GM19239 (cell line): ENCODE results near the gene INO80D.
A peak's percentile ranks its signal among the peaks of the same experiment; 100 is the strongest.
"Not testable (repeated sequence)": the region's sequence is repeated elsewhere in the genome, so short reads cannot be mapped to it uniquely, and the experiment has no call there.

Experiments used
- DNase-seq: peaks from one replicate; pipeline ENCODE4 v3.0.0; 2011; ENCODE audit warnings: low spot score; ENCODE audit not compliant: insufficient read length
- FAIRE-seq: peaks from 2 replicates; lab custom pipeline; 2011; peaks lifted over from hg19 to GRCh38; lab: Jason Lieb, UNC

Gene INO80D

GRCh38 chr2:205986334-205986733 lies 99.6 kb downstream of the INO80D start:
- not testable (repeated sequence) for FAIRE-seq, DNase-seq

GRCh38 chr2:205984381-205984780 lies 101.6 kb downstream of the INO80D start:
- FAIRE-seq (peak; percentile 89), DNase-seq (peak; percentile 46)

GRCh38 chr2:205982776-205983327 lies 103.1 kb downstream of the INO80D start:
- no peak for FAIRE-seq
- DNase-seq = no peak

GRCh38 chr2:205978728-205979127 lies 107.2 kb downstream of the INO80D start:
- DNase-seq, FAIRE-seq: not testable (repeated sequence)

- not testable (repeated sequence) for FAIRE-seq
Measured at GRCh38 chr2:205977699-205978098, 108.3 kb downstream of the INO80D start.

GRCh38 chr2:205976934-205977659 lies 108.9 kb downstream of the INO80D start:
- not testable (repeated sequence) for DNase-seq, FAIRE-seq

More at GRCh38 chr2:205977699-205978098, 108.3 kb downstream of the INO80D start:
- DNase-seq = not testable (repeated sequence)

GRCh38 chr2:205976120-205976814 lies 109.7 kb downstream of the INO80D start:
- no peak for FAIRE-seq
- DNase-seq = no peak

- FAIRE-seq (peak; percentile 90), DNase-seq (peak; percentile 56)
Measured at GRCh38 chr2:205975082-205975949, 110.7 kb downstream of the INO80D start.

GRCh38 chr2:205972113-205972512 lies 113.9 kb downstream of the INO80D start:
- FAIRE-seq (no peak), DNase-seq (no peak)

- no peak for FAIRE-seq
- no peak for DNase-seq
Measured at GRCh38 chr2:205970348-205970747, 115.6 kb downstream of the INO80D start.

GRCh38 chr2:205969584-205969983 lies 116.4 kb downstream of the INO80D start:
- no peak for DNase-seq
- no peak for FAIRE-seq

- no peak for DNase-seq
- FAIRE-seq = no peak
Measured at GRCh38 chr2:205967391-205968075, 118.4 kb downstream of the INO80D start.

- DNase-seq = no peak
- no peak for FAIRE-seq
Measured at GRCh38 chr2:205965707-205966106, 120.3 kb downstream of the INO80D start.

GRCh38 chr2:205964111-205964761 lies 121.7 kb downstream of the INO80D start:
- DNase-seq (no peak), FAIRE-seq (no peak)

- FAIRE-seq = no peak
- DNase-seq = no peak
Measured at GRCh38 chr2:205959521-205959920, 126.5 kb downstream of the INO80D start.

- FAIRE-seq (no peak), DNase-seq (no peak)
Measured at GRCh38 chr2:205957452-205958154, 128.4 kb downstream of the INO80D start.

- FAIRE-seq (no peak), DNase-seq (no peak)
Measured at GRCh38 chr2:205954707-205955106, 131.3 kb downstream of the INO80D start.

- DNase-seq (no peak), FAIRE-seq (no peak)
Measured at GRCh38 chr2:205952282-205952681, 133.7 kb downstream of the INO80D start.

GRCh38 chr2:205948883-205949282 lies 137.1 kb downstream of the INO80D start:
- FAIRE-seq (no peak), DNase-seq (no peak)
